Peyer's patch (tissue), 4 donors: Measurements from ENCODE around the gene PTER. TPM values are rescaled to one million over a fixed set of nuclear protein-coding genes. Genes with fewer than 3 reads are reported as not detected.

Experiments used
- DNase-seq, 3 donors: peaks; one replicate each; pipeline ENCODE4 v3.0.0-alpha.2; 2017 to 2019
- H3K27ac ChIP-seq, 4 donors: fragments of 200-600 bp; sonication (generic); one replicate each; pipeline ENCODE4 v1.5.1; 2016 to 2019
- H3K27me3 ChIP-seq, 2 donors: fragments of 200-600 bp; sonication (generic); one replicate each; pipeline ENCODE4 v1.5.1; 2019
- H3K36me3 ChIP-seq, 3 donors: fragments of 200-600 bp; sonication (generic); one replicate each; pipeline ENCODE4 v1.5.1; 2016 to 2019
- H3K4me1 ChIP-seq, 4 donors: fragments of 200-600 bp; sonication (generic); one replicate each; pipeline ENCODE4 v1.5.1; 2016 to 2019
- H3K4me3 ChIP-seq, 4 donors: fragments of 200-600 bp; sonication (generic); 1 replicate in 3 of 4; 2 replicates in 1 of 4; pipeline ENCODE4 v1.5.1; 2016 to 2019; ENCODE audit warnings: mild to moderate bottlenecking in 1 of 4
- H3K9me3 ChIP-seq, 4 donors: fragments of 200-600 bp; sonication (generic); one replicate each; pipeline ENCODE4 v1.5.1; 2016 to 2019; ENCODE audit warnings: mild to moderate bottlenecking in 1 of 4
- POLR2A ChIP-seq, 2 donors: fragments of 450-650 bp; IDR thresholded peaks; one replicate each; pipeline ENCODE4 v1.5.1; 2017; ENCODE audit warnings: antibody characterized with exemption in 2 of 2, mild to moderate bottlenecking in 2 of 2, moderate library complexity in 2 of 2
- total RNA-seq, 4 donors: library from RNA; depleted of rRNA; stranded (reverse); fragments of >200 nt; gene quantifications; one replicate each; pipeline ENCODE4 v1.1.0, GENCODE V29; 2016
- TF ChIP-seq, protein P1 (sequence below), 6 experiments: fragments of 450-650 bp in 4 of 6; fragments of 200-600 bp in 2 of 6; sonication (generic) in 1 of 6; IDR thresholded peaks; one replicate each; pipeline ENCODE4 v1.5.1; 2017 to 2019; ENCODE audit warnings: antibody characterized with exemption in 6 of 6, mild to moderate bottlenecking in 3 of 6, moderate library complexity in 1 of 6

PTER gene
- total RNA-seq, 4 donors from 2014 or later, result 14.1 to 26.4 (median 23.4) TPM

GRCh38 chr10:16490511-16490910 is 53.7 kb downstream of the PTER start:
- no peaks in the 10 kb centered on the region for H3K9me3 ChIP-seq
- H3K36me3 ChIP-seq, result peaks cover 0 to 13% (median 0%) of the 10 kb centered on the region in 3 donors
- TF ChIP-seq, protein P1, sequence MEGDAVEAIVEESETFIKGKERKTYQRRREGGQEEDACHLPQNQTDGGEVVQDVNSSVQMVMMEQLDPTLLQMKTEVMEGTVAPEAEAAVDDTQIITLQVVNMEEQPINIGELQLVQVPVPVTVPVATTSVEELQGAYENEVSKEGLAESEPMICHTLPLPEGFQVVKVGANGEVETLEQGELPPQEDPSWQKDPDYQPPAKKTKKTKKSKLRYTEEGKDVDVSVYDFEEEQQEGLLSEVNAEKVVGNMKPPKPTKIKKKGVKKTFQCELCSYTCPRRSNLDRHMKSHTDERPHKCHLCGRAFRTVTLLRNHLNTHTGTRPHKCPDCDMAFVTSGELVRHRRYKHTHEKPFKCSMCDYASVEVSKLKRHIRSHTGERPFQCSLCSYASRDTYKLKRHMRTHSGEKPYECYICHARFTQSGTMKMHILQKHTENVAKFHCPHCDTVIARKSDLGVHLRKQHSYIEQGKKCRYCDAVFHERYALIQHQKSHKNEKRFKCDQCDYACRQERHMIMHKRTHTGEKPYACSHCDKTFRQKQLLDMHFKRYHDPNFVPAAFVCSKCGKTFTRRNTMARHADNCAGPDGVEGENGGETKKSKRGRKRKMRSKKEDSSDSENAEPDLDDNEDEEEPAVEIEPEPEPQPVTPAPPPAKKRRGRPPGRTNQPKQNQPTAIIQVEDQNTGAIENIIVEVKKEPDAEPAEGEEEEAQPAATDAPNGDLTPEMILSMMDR (IDR thresholded peaks at IDR 0.05), result no peak
- TF ChIP-seq POLR2A (IDR thresholded peaks at IDR 0.05), result no peak
- no peaks in the 10 kb centered on the region for H3K4me1 ChIP-seq
- H3K27me3 ChIP-seq, result no peaks in the 10 kb centered on the region
- no peak for DNase-seq
- no peak overlapping the region for H3K27ac ChIP-seq
- H3K4me3 ChIP-seq, result no peak overlapping the region

DNA sequence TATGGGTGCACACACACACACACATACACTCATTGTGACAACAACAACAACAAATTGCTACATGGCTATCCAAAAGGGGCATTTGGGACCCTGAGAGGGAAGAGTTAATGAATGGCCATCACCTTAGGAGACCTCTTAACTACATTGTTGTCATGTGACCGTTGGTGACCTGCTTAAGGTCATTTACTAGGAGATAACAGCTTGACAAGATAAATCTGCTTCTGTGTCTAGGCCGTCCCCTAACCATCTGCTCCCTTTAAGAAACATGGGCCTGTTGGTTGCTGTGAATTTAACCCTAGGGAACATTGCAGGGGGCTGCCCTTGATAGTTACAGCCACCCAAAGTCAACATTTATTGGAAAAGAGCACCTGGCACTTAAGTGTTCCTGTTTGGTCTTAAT is 55.1 kb downstream of the PTER start:
- no peak for TF ChIP-seq POLR2A (IDR thresholded peaks at IDR 0.05)
- TF ChIP-seq, protein P1 (IDR thresholded peaks at IDR 0.05), result no peak
- H3K9me3 ChIP-seq, result no peaks in the 10 kb centered on the region
- no peak for DNase-seq

DNA sequence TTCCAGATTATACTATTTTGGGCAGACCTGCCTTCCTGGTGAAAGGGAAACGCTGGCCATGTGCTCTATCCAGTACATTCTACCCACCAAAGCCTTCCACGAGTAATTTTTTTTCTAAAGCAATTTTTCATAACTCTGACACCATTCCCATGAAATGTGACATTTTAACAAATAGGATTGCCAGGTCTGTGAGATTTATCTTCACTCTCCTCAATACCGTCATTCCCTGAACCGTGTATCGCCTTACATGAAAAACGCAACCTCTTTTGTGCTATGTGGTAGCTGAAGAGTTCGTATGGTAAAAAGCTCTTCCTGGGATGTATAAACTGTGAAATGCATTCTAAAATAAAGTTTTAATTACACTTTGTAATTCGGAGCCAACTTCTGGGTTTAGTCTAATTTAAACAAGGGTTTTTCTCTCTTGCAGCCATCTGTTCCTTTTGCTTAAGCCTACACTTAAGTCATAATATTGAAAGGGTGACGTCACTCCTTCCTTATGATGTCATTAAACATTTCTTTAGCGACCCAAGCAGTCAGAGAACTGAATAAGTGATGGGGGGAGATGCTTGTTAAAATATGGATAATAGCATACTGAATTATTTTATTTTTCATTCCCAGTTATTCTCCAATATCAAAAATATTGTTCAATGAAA is 57.2 kb downstream of the PTER start:
- Histone ChIP-seq H3K4me3 (no peak overlapping the region), H3K27me3 (no peaks in the 10 kb centered on the region), H3K27ac (no peak overlapping the region), H3K9me3 (no peaks in the 10 kb centered on the region), H3K4me1 (no peaks in the 10 kb centered on the region), H3K36me3 (peaks cover 0 to 4% (median 0%) of the 10 kb centered on the region in 3 donors)
- DNase-seq, result no peak
- TF ChIP-seq, protein P1 (IDR thresholded peaks at IDR 0.05), result no peak
- TF ChIP-seq POLR2A (IDR thresholded peaks at IDR 0.05), result no peak

More for the DNA sequence above, 55.1 kb downstream of the PTER start:
- Histone ChIP-seq H3K36me3 (peaks cover 0 to 8% (median 0%) of the 10 kb centered on the region in 3 donors), H3K27ac (no peak overlapping the region), H3K27me3 (no peaks in the 10 kb centered on the region), H3K4me1 (no peaks in the 10 kb centered on the region), H3K4me3 (no peak overlapping the region)

DNA sequence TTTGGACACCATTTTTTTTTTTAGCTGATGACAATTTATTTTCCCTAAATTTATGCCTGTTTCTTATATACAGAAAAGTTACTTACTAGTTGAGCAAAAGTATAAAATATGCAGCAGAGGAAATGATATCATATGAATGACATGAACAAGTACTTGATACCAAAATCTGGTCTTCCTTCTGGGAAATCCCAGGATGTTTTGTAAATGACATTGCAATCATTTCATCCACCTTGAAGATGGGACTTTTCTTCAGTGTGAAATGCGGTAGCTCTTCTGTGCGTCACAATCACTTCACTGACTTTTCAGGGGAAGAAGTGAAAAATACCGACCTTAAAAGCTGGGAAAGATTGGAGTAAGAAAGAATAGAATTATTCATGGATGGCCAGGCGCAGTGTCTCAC is 61.1 kb downstream of the PTER start:
- Histone ChIP-seq H3K36me3 (no peaks in the 10 kb centered on the region), H3K4me3 (no peak overlapping the region), H3K9me3 (no peaks in the 10 kb centered on the region), H3K27me3 (no peaks in the 10 kb centered on the region), H3K4me1 (no peaks in the 10 kb centered on the region), H3K27ac (no peak overlapping the region)
- TF ChIP-seq POLR2A (IDR thresholded peaks at IDR 0.05), result no peak
- TF ChIP-seq, protein P1 (IDR thresholded peaks at IDR 0.05), result no peak
- no peak for DNase-seq

GRCh38 chr10:16505161-16505560 is 68.4 kb downstream of the PTER start:
- Histone ChIP-seq H3K9me3 (no peaks in the 10 kb centered on the region), H3K27me3 (no peaks in the 10 kb centered on the region), H3K4me3 (no peak overlapping the region), H3K36me3 (no peaks in the 10 kb centered on the region), H3K27ac (no peak overlapping the region), H3K4me1 (no peaks in the 10 kb centered on the region)
- TF ChIP-seq POLR2A (IDR thresholded peaks at IDR 0.05), result no peak
- TF ChIP-seq, protein P1 (IDR thresholded peaks at IDR 0.05), result no peak
- no peak for DNase-seq
